ENCODE measurements around the gene LRTM2. TPM values are rescaled to one million over a fixed set of nuclear protein-coding genes. Genes with fewer than 3 reads are reported as not detected.

The LRTM2 gene
- total and polyA plus RNA-seq, 7 experiments from 2014 or later: 0.12 TPM; not detected in 6

DNA sequence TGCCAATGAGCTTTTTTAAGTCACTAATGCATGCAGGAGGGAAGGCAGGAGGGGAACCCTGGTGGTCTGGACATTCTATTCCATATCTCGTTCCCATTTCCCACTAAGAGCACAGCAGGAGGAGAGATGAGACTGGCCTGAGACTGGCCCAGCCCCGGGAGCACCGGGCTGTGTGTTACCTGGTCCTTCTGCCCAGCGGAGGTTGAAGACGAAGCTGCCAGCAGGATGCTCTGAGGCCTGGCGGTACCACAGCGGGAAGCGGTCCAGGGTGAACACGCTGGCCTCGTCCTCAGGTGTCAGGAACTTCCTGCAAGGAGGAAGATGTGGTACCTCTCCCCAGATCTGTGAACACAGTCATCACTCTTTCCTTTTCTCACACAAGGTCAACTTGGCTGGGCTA lies 23.9 kb downstream of the LRTM2 start:
- no peaks in the 10 kb centered on the region for H3K36me3 ChIP-seq (ENCODE audit: control insufficient read depth in 2 of 3, insufficient read depth in 3 of 3, low read length in 3 of 3)
- H3K27ac Mint-ChIP-seq: no peak overlapping the region
- ATAC-seq: no peak
- ChIA-PET CTCF (no interaction called here), POLR2A (no interaction called here)
- intact Hi-C loops (cut with micrococcal nuclease): no loop called here
- H3K9me3 ChIP-seq (ENCODE audit: control insufficient read depth in 2 of 3, low read length in 3 of 3): no peaks in the 10 kb centered on the region
- peaks cover 0 to 13% (median 0%) of the 10 kb centered on the region in 5 donors for H3K27me3 Mint-ChIP-seq
- no peak for DNase-seq
- H3K27ac ChIP-seq (ENCODE audit: low read depth, low read length): no peak overlapping the region
- H3K4me3 Mint-ChIP-seq: no peak overlapping the region
- peaks cover 0 to 2% (median 0%) of the 10 kb centered on the region in 7 donors for H3K4me1 Mint-ChIP-seq
- no peaks in the 10 kb centered on the region for H3K4me1 ChIP-seq (ENCODE audit: control insufficient read depth in 2 of 2, insufficient read depth in 2 of 2, low read length in 2 of 2)
- no peaks in the 10 kb centered on the region for H3K36me3 Mint-ChIP-seq
- H3K9me3 Mint-ChIP-seq: no peaks in the 10 kb centered on the region
- no peaks in the 10 kb centered on the region for H3K27me3 ChIP-seq (ENCODE audit: control insufficient read depth in 2 of 2, insufficient read depth in 2 of 2, low read length in 2 of 2)
- no peak overlapping the region for H3K4me3 ChIP-seq (ENCODE audit: low read length)

DNA sequence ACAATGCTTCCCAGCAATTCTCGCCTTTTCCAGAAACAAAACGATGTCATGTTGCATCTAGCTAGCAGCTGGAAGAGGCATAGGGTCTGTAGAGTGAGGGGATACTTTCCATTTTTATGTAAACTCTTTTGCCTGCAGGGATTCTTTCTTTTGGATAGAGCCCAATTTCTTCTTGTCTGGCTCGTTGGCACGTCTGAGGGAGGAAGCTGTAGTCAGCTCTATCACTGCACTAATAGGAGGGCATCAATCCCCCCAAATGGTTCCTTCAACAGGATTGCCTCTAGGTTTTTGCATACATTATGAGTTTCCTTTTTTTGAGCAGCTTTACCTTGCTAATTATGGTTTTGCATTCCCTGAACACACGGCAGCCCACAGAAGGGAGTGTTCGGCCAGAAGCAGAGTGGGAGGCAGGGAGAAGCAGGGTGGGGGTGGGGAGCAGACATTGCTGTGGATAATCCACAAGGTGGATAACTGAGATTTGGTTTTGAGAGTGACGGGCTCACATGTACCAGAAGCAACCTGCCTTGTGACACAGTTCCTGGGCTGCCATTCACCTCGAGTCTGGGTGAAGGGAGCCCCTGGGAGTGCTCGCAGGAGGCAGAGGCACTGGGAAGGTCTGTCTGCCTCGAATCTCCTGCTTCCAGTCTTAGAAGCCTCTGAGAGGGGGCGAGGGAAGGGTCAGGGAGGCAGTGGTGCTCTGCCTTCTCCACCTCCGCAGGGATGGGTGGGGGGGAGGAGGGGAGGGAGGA lies 24.5 kb downstream of the LRTM2 start:
- DNase-seq: no peak
- intact Hi-C loops (cut with micrococcal nuclease): no loop called here
- H3K9me3 Mint-ChIP-seq: no peaks in the 10 kb centered on the region
- ChIA-PET POLR2A (no interaction called here), CTCF (no interaction called here)
- no peak for ATAC-seq
- H3K27me3 Mint-ChIP-seq: peaks cover 0 to 13% (median 0%) of the 10 kb centered on the region in 5 donors
- no peak overlapping the region for H3K4me3 ChIP-seq (ENCODE audit: low read length)
- H3K4me1 ChIP-seq (ENCODE audit: control insufficient read depth in 2 of 2, insufficient read depth in 2 of 2, low read length in 2 of 2): no peaks in the 10 kb centered on the region
- no peak overlapping the region for H3K27ac Mint-ChIP-seq
- H3K36me3 ChIP-seq (ENCODE audit: control insufficient read depth in 2 of 3, insufficient read depth in 3 of 3, low read length in 3 of 3): no peaks in the 10 kb centered on the region
- H3K9me3 ChIP-seq (ENCODE audit: control insufficient read depth in 2 of 3, low read length in 3 of 3): no peaks in the 10 kb centered on the region
- no peaks in the 10 kb centered on the region for H3K36me3 Mint-ChIP-seq
- H3K4me1 Mint-ChIP-seq: peaks cover 0 to 2% (median 0%) of the 10 kb centered on the region in 7 donors
- H3K4me3 Mint-ChIP-seq: no peak overlapping the region
- H3K27ac ChIP-seq (ENCODE audit: low read depth, low read length): no peak overlapping the region
- no peaks in the 10 kb centered on the region for H3K27me3 ChIP-seq (ENCODE audit: control insufficient read depth in 2 of 2, insufficient read depth in 2 of 2, low read length in 2 of 2)

DNA sequence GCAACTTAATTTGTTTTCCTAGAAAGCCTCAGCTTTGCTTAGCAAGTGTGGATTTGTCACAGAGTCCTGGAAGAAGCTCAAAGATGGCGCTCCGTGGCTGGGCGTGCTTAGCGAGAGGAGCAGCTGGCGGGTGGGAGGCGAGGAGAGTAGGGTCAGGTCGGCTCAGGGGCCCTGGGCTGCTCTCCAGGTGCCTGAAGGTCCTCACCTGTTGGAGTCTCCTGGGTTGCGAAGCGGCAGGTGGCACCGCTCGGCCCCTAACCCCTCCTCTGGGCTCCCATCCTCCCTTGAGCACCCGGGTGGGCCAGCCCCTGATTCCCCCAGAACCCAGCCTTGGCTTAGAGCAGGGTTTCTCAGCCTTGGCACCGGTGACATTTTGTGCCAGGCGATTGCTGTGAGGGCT lies 25.1 kb downstream of the LRTM2 start:
- no peak overlapping the region for H3K27ac ChIP-seq (ENCODE audit: low read depth, low read length)
- H3K4me1 ChIP-seq (ENCODE audit: control insufficient read depth in 2 of 2, insufficient read depth in 2 of 2, low read length in 2 of 2): no peaks in the 10 kb centered on the region
- no peaks in the 10 kb centered on the region for H3K36me3 ChIP-seq (ENCODE audit: control insufficient read depth in 2 of 3, insufficient read depth in 3 of 3, low read length in 3 of 3)
- Mint-ChIP-seq H3K27ac (no peak overlapping the region), H3K4me1 (peaks cover 0 to 2% (median 0%) of the 10 kb centered on the region in 7 donors), H3K9me3 (no peaks in the 10 kb centered on the region), H3K27me3 (peaks cover 0 to 13% (median 0%) of the 10 kb centered on the region in 5 donors), H3K4me3 (no peak overlapping the region), H3K36me3 (no peaks in the 10 kb centered on the region)
- ATAC-seq: no peak
- CTCF ChIA-PET: no interaction called here
- intact Hi-C loops (cut with micrococcal nuclease): no loop called here
- POLR2A ChIA-PET: no interaction called here
- no peaks in the 10 kb centered on the region for H3K9me3 ChIP-seq (ENCODE audit: control insufficient read depth in 2 of 3, low read length in 3 of 3)
- DNase-seq: no peak
- no peaks in the 10 kb centered on the region for H3K27me3 ChIP-seq (ENCODE audit: control insufficient read depth in 2 of 2, insufficient read depth in 2 of 2, low read length in 2 of 2)
- no peak overlapping the region for H3K4me3 ChIP-seq (ENCODE audit: low read length)

DNA sequence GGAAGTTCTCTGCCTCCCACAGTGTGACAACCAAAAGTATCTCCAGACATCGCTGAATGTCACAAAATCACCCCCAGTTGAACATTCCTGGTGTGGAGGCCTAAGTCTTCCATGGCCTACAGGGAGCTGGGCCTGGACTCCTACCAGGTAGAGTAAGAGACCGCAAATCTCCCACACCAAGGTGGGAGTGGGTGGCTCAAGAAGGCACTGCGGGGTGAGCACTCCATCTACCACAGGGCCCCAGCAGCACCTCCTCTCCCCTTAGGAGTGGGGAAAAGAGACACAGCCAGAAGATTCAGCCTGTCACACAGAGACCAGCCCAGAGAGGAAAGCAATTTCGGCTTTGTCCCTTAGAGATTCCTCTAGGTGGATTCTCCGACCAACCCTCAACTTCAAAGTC lies 25.5 kb downstream of the LRTM2 start:
- CTCF ChIA-PET: no interaction called here
- Histone ChIP-seq H3K27ac (ENCODE audit: low read depth, low read length) (no peak overlapping the region), H3K36me3 (ENCODE audit: control insufficient read depth in 2 of 3, insufficient read depth in 3 of 3, low read length in 3 of 3) (no peaks in the 10 kb centered on the region), H3K27me3 (ENCODE audit: control insufficient read depth in 2 of 2, insufficient read depth in 2 of 2, low read length in 2 of 2) (no peaks in the 10 kb centered on the region), H3K9me3 (ENCODE audit: control insufficient read depth in 2 of 3, low read length in 3 of 3) (no peaks in the 10 kb centered on the region), H3K4me3 (ENCODE audit: low read length) (no peak overlapping the region), H3K4me1 (ENCODE audit: control insufficient read depth in 2 of 2, insufficient read depth in 2 of 2, low read length in 2 of 2) (no peaks in the 10 kb centered on the region)
- POLR2A ChIA-PET: no interaction called here
- no peaks in the 10 kb centered on the region for H3K36me3 Mint-ChIP-seq
- DNase-seq (peak in 1 of 9 donors; percentile 13), ATAC-seq (no peak)
- H3K9me3 Mint-ChIP-seq: no peaks in the 10 kb centered on the region
- no peak overlapping the region for H3K27ac Mint-ChIP-seq
- H3K4me3 Mint-ChIP-seq: no peak overlapping the region
- peaks cover 0 to 13% (median 0%) of the 10 kb centered on the region in 5 donors for H3K27me3 Mint-ChIP-seq
- H3K4me1 Mint-ChIP-seq: peaks cover 0 to 2% (median 0%) of the 10 kb centered on the region in 7 donors
- intact Hi-C loops (cut with micrococcal nuclease): no loop called here

DNA sequence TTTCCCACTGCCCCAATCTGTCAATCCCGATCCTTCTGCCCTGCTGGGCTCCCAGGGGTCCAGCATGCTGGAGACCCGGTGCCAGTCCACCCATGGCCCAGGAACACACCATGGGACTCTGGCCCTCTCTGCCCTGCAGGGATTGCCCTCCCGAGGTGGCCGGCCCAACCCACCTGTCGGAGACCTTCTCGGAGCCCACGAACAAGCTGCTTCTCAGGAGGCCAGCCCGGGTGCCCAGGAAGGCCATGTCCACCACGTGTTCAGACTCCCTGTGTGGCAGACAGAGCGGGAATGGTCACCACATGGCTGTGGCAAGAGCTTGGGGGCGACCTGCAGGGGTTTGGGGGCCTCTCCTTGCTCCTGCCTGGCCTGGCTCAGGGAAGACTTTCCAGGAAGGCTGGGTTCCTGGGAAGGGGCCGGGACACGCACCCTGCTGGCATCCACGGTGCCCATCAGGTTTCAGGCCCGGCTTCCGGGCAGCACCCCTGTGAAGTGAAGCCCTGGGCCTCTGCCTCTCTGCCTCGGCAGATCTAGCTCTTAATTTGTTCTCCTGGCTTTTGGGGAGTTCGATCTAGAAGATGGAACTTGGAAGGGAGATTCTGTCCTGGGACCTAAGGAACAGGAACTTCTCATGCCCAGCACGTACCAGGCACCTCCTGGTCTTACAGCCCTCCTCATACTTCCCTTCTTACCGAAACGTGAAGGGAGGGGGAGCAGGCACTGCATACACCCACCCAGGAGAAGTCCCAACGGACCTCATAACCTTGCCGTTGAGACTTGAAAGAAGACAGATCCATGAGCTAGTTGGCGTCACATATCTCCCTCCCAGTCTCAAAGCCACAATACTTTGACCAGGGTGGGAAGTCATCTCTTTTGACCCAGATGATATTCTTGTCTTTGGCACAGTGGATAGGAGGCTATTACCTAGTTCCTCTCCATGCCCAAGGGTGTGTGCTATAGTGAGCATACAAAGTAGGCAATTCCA lies 26.3 kb downstream of the LRTM2 start:
- Histone ChIP-seq H3K27ac (ENCODE audit: low read depth, low read length) (no peak overlapping the region), H3K9me3 (ENCODE audit: control insufficient read depth in 2 of 3, low read length in 3 of 3) (no peaks in the 10 kb centered on the region), H3K4me3 (ENCODE audit: low read length) (no peak overlapping the region), H3K4me1 (ENCODE audit: control insufficient read depth in 2 of 2, insufficient read depth in 2 of 2, low read length in 2 of 2) (no peaks in the 10 kb centered on the region), H3K27me3 (ENCODE audit: control insufficient read depth in 2 of 2, insufficient read depth in 2 of 2, low read length in 2 of 2) (no peaks in the 10 kb centered on the region), H3K36me3 (ENCODE audit: control insufficient read depth in 2 of 3, insufficient read depth in 3 of 3, low read length in 3 of 3) (no peaks in the 10 kb centered on the region)
- POLR2A ChIA-PET: no interaction called here
- H3K4me1 Mint-ChIP-seq: peaks cover 0 to 6% (median 0%) of the 10 kb centered on the region in 7 donors
- ATAC-seq (no peak), DNase-seq (peak in 1 of 9 donors; percentile 8)
- intact Hi-C loops (cut with micrococcal nuclease): no loop called here
- H3K36me3 Mint-ChIP-seq: no peaks in the 10 kb centered on the region
- no peak overlapping the region for H3K4me3 Mint-ChIP-seq
- H3K27ac Mint-ChIP-seq: no peak overlapping the region
- H3K27me3 Mint-ChIP-seq: peaks cover 0 to 13% (median 0%) of the 10 kb centered on the region in 5 donors
- CTCF ChIA-PET: no interaction called here
- no peaks in the 10 kb centered on the region for H3K9me3 Mint-ChIP-seq

DNA sequence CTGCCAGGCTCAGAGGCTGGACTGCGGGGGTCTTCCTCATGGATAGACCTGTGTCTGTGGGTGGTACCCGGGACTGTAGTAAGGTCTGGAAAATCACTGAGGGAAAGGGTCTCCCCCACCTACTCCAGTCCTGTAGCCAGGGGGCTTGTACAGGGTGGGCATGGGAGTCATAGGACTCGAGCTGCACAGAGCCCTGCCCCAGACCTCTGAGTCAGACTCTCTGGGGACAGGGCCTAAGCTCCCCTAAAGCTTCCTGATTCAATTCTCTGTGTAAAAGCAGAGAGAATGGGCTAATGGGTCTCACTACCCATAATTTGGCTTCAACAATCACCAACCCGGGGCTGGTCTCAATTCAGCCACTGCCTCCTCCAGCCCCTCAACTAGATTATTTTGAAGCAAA lies 27.0 kb downstream of the LRTM2 start:
- no peaks in the 10 kb centered on the region for H3K9me3 Mint-ChIP-seq
- H3K27me3 ChIP-seq (ENCODE audit: control insufficient read depth in 2 of 2, insufficient read depth in 2 of 2, low read length in 2 of 2): no peaks in the 10 kb centered on the region
- no peak for DNase-seq
- H3K36me3 ChIP-seq (ENCODE audit: control insufficient read depth in 2 of 3, insufficient read depth in 3 of 3, low read length in 3 of 3): no peaks in the 10 kb centered on the region
- H3K4me3 Mint-ChIP-seq: no peak overlapping the region
- H3K27ac Mint-ChIP-seq: no peak overlapping the region
- H3K27ac ChIP-seq (ENCODE audit: low read depth, low read length): no peak overlapping the region
- no peaks in the 10 kb centered on the region for H3K4me1 ChIP-seq (ENCODE audit: control insufficient read depth in 2 of 2, insufficient read depth in 2 of 2, low read length in 2 of 2)
- CTCF ChIA-PET: no interaction called here
- intact Hi-C loops (cut with micrococcal nuclease): no loop called here
- no peak for ATAC-seq
- no peak overlapping the region for H3K4me3 ChIP-seq (ENCODE audit: low read length)
- H3K36me3 Mint-ChIP-seq: no peaks in the 10 kb centered on the region
- H3K9me3 ChIP-seq (ENCODE audit: control insufficient read depth in 2 of 3, low read length in 3 of 3): no peaks in the 10 kb centered on the region
- POLR2A ChIA-PET: no interaction called here
- H3K27me3 Mint-ChIP-seq: peaks cover 0 to 15% (median 0%) of the 10 kb centered on the region in 5 donors
- peaks cover 0 to 6% (median 0%) of the 10 kb centered on the region in 7 donors for H3K4me1 Mint-ChIP-seq
